ENCODE data around the gene STRN.
"Not testable (repeated sequence)": the region's sequence is repeated elsewhere in the genome, so short reads cannot be mapped to it uniquely, and the experiment has no call there.

STRN gene

GRCh38 chr2:36839976-36840617 lies 126.2 kb downstream of the STRN start:
- no peak for DNase-seq (ENCODE audit: low read depth, low spot score)

DNA sequence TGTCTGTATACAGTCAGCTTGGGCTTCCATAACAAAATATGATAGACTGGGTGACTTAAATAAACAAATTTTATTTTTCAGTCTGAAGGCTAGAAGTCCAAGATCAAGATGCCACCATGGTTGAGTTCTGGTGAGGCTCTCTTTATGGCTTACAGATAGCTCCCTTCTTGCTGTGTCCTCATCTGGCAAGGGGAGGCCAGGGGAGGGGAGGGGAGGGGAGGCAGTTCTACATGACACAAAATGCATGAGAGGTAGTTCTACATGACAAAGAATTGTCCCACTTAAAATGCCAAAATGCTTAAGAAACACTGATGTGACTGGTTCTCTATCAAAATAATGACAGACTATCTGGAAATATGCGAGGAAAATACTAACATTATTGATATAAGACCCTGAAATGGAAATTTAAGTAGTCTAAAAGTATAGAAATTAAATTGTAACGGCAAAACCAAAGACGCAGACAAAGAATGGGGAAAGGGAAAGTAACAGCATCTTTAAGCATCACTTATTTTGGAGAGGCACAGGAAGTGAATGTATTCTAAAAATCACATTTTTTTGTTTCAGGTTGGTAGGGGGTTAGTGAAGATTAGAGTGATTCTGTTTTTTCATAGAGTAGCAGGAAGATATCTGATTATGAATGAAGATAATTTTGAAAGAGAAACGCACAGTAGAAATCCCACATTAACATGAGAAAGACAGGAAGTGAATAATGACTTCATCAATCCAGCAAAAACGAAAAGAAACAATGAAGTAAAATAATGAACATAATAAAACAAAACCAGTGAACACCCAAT lies 131.4 kb downstream of the STRN start:
- no peak for DNase-seq (ENCODE audit: low read depth, low spot score)

- DNase-seq (ENCODE audit: low read depth, low spot score), result no peak
Measured at GRCh38 chr2:36834203-36834602, 132.1 kb downstream of the STRN start.

DNA sequence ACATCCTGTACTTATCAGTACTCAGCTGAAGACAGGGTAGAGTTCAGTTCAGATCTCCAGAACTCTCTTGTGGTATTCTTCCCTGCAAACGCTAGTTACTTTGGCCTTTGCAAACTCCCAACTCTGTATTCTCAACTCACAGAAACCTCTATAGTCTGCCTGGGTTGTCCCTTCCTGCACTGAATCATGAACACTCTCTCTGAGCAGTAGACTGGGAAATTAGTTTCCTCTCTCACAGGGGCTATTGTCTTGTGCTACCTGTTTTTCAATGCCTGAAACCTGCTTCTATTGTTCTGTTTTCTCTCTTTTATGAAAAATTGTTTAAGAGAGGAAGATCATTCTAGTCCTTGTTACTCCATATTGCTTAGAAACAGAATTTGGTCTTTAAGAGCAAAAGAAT lies 135.2 kb downstream of the STRN start:
- DNase-seq (ENCODE audit: low read depth, low spot score), result no peak

DNA sequence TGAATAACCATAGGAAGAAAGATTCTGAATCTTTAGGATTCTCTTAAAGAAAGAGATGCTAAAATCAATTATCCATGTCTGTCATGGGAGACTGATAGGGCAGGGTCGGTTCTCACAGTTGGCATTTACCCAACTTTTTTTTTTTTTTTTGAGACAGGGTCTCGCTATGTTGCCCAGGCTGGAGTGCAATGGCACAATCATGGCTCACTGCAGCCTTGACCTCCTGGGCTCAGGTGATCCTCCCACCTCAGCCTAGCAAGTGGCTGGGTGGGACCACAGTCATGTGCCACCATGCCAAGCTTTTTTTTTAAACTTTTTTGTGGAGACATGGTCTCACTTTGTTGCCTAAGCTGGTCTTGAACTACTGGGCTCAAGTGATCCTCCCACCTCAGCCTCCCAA lies 141.7 kb downstream of the STRN start:
- not testable (repeated sequence) for DNase-seq (ENCODE audit: low read depth, low spot score)

DNA sequence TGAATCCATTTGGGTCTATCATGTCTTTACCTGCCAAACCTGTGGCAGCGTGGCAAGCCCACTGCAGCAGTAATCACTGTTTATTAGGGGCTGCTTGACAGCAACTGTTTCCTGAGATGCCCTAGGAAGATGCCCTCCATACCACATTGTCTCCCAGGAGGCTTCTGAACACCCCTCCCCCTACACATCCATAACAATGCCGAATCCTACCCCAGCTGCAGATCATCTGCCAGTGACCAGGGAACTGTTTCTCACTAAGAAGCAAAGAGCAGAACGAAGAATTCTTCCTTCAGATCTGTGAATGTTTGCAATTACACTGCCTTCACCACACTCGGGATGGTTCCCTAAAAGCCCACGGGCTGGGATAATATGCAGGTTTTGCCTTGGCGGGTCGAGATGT lies 142.1 kb downstream of the STRN start:
- DNase-seq (ENCODE audit: low read depth, low spot score), result no peak

DNA sequence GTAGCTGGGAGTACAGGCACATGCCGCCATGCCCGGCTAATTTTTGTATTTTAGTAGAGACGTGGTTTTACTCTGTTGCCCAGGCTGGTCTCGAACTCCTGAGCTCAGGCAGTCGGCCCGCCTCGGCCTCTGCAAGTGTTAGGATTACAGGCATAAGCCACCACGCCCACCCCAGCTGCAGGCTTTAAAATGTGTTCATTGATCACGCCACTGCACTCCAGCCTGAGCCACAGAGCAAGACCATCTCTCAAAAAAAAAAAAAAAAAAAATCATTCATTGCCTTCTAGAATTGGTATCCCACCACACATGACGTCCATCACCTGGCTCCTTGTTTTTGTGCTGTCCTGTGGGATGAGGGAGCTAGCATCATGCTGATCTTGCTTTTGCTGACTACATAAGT lies 142.5 kb downstream of the STRN start:
- no peak for DNase-seq (ENCODE audit: low read depth, low spot score)

- no peak for DNase-seq (ENCODE audit: low read depth, low spot score)
Measured at GRCh38 chr2:36820942-36821605, 145.3 kb downstream of the STRN start.

DNA sequence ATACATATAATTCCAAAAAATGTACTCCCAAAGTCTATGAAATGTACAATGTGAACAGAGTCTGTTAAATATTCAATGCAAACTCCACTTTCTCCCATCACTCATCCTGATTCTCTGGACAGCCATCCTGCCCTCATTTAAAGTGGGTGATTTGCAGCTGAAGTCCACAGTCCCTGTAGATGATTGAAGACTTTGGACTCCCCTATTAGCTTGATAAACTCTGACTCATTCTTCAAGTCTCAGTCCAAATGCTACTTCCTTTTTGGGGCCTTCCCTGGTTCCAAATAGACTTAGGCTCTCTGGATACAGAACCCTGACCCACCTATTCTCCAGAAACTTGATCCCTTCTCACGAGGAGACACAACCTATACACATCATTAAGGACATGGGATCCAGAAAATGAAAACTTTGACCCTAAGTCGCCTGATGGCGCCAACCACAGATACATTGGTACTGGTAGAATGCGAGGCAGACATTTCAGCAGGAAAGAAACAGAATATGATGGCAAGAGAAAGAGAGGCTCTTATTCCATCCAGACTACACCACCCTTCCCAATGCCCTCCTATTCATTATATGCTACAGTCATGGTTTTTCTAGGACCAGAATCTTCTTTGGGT lies 147.1 kb downstream of the STRN start:
- DNase-seq (ENCODE audit: low read depth, low spot score), result no peak

- no peak for DNase-seq (ENCODE audit: low read depth, low spot score)
Measured at GRCh38 chr2:36818542-36818941, 147.8 kb downstream of the STRN start.

DNA sequence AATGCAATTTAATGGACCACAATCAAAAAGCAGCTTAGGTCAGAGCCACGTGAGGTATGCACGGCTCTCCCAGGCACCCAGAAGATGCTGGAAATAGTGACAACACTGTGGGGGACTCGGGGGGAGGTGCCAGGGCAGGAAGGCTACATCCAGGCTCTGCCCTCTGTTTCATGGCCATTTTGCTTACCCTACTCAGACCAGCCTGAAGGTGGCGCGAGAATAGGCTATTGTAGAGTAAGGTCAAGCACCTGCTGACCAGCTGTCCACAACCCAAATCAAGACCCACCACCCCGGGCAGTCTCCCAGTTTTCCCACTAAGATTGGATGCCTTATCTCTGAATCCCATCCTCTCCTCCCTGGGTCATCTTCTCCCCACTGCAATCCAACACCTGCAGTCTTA lies 154.1 kb downstream of the STRN start:
- no peak for DNase-seq (ENCODE audit: low read depth, low spot score)

DNA sequence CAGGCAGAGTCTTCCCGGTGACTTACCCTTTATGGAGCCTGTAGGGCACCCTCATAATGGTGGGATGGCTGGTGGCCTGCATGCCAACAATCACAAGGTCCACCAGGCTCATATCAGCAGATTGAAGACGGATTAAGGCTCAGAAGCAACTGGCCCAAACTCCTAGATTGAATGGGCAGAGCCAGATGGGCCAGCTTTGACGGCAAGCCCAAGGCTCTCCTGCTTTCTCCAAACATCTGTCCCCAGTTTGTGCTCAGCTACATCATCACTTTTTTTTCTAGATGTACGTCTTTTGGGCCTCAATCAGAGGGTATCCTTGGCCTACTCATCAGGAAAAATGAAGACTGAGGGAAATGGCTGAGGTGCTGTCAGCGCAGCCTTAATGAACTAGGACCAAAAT lies 155.3 kb downstream of the STRN start:
- no peak for DNase-seq (ENCODE audit: low read depth, low spot score)

DNA sequence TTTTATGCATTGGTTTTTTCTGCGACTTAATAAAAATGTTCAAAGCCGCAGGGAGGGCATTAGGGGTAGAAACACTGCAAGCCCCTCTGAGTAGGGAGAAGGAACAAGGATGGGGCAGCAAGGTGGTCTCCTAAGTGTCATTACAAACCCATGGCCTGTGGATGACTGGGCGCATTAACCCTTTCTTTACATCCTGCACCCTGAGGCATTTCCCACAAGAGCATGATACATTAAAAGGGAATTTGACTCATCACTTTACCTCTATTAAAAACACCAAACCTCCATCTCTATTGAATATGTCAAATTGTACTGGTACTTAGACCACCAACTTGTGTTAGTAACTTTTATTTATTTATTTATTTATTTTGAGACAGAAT lies 157.3 kb downstream of the STRN start:
- no peak for DNase-seq (ENCODE audit: low read depth, low spot score)

GRCh38 chr2:36808386-36809068 lies 157.8 kb downstream of the STRN start:
- no peak for DNase-seq (ENCODE audit: low read depth, low spot score)

- no peak for DNase-seq (ENCODE audit: low read depth, low spot score)
Measured at GRCh38 chr2:36807223-36807886, 159.0 kb downstream of the STRN start.

DNA sequence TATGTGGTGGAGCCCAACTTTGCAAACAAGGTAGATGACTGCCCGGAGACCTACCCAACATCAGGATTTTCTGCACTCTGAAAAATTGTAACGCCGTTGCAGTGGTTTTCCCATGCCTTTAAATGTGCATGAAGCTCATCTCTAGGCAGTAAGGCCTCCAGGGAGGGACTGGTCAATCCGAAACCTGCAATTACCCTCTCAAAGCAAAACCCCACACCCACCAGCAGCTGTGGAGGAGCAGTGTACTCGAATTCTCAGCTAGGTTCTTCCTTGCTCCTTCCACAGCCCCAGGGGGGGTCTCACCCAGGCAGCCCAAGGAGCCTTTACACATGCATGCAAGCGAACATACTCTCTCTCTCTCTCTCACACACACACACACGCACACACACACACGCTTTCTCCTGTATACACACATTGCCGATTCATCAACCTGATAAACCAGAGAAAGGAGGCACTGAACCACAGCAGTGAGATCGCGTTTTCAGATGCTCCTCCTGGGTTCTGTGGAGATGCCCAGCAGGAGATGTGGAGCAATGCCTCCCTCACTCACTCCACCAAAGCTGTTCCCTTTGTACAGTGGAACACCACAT lies 160.6 kb downstream of the STRN start:
- DNase-seq (ENCODE audit: low read depth, low spot score), result no peak

DNA sequence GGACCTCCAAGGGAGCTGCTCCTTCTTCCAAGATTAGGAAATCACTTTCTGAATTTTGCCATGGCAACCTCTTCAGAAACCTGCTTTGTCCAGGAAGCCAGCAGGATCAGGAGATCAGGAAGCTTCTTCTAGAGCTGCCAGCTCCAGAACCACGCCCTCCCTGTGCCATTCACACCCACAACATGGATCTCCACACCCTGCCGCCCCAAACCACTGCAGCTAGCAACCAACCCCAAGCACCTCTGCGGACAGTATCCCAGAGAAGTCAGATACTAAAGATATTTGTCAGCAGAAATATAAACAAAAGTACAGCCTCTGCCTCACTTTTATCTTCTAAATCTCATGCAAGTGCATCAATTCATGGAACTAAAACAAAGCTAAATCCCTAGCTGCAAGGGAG lies 163.4 kb downstream of the STRN start:
- DNase-seq (ENCODE audit: low read depth, low spot score), result no peak

DNA sequence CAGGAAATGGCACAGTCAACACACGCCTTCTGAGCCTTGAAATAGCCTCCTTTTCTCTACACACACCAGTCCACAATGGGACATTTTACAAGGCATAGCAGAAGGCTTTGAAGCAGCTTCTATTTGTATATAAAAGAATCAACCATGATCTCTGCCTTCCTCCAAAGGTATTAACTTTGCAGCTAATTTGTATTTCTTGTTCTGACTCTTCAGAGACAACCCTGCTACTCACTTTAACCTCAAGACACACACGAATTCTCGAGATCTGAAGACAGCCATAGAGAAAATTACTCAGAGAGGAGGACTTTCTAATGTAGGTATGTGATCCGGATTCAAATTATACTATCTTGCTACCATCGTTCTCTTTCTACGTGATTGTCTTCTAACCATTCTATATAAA lies 165.2 kb downstream of the STRN start:
- no peak for DNase-seq (ENCODE audit: low read depth, low spot score)

- DNase-seq (ENCODE audit: low read depth, low spot score), result no peak
Measured at GRCh38 chr2:36800381-36800780, 166.0 kb downstream of the STRN start.

DNA sequence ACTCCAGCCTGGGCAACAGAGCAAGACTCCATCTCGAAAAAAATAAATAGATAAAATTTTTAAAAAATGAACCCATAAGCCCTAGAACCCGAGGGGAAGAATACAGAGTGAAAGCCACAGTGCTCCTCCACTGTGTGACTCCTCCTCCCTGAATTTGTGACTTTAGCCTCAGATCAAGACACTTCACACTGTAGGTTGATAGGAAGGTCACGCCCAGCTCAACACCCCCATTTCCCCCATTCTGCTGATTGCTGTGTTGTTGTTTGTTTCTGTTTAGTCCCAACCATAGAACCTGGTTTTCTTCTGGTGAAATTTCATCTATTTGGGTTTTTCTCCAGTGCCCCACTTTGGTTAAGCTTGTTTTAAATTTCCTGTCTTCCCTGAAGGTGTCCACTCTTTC lies 167.6 kb downstream of the STRN start:
- DNase-seq (ENCODE audit: low read depth, low spot score), result no peak
